CD14-positive monocyte (primary cell): ENCODE measurements around the gene PLAU. TPM values are rescaled to one million over a fixed set of nuclear protein-coding genes. Genes with fewer than 3 reads are reported as not detected.
"Not testable (repeated sequence)": the region's sequence is repeated elsewhere in the genome, so short reads cannot be mapped to it uniquely, and the experiment has no call there.

Source experiments
- DNase-seq, 3 donors: peaks; one replicate each; pipeline ENCODE4 v3.0.0-alpha.2; 2011 to 2022
- H2AFZ ChIP-seq: 2 replicates; pipeline ENCODE4 v1.6.0; 2012; ENCODE audit warnings: mild to moderate bottlenecking, low read depth, low read length, inconsistent platforms; ENCODE audit not compliant: insufficient read depth, poor library complexity, severe bottlenecking
- H3K27ac ChIP-seq, 2 donors: 1 replicate in 1 of 2; 2 replicates in 1 of 2; pipeline ENCODE4 v1.5.1; 2012 to 2013; ENCODE audit warnings: low read length in 2 of 2, control low read depth in 1 of 2, inconsistent platforms in 1 of 2, low read depth in 1 of 2, mild to moderate bottlenecking in 1 of 2
- H3K27me3 ChIP-seq, 2 donors: one replicate each; pipeline versions ENCODE4 v1.6.0 to v1.6.1; 2011 to 2013; ENCODE audit warnings: low read length in 2 of 2; ENCODE audit not compliant: control insufficient read depth in 2 of 2, insufficient read depth in 2 of 2
- H3K36me3 ChIP-seq, 2 donors: replicated peaks in 1 of 2; 1 replicate in 1 of 2; 2 replicates in 1 of 2; pipeline versions ENCODE4 v1.5.1 to v1.6.1; 2012 to 2013; ENCODE audit warnings: low read length in 2 of 2, control low read depth in 1 of 2, inconsistent platforms in 1 of 2, mild to moderate bottlenecking in 1 of 2; ENCODE audit not compliant: insufficient read depth in 2 of 2, control insufficient read depth in 1 of 2
- H3K4me1 ChIP-seq, 2 donors: 1 replicate in 1 of 2; 2 replicates in 1 of 2; pipeline versions ENCODE4 v1.5.1 to v1.6.1; 2012 to 2013; ENCODE audit warnings: low read length in 2 of 2, control low read depth in 1 of 2, inconsistent platforms in 1 of 2, mild to moderate bottlenecking in 1 of 2, moderate library complexity in 1 of 2; ENCODE audit not compliant: insufficient read depth in 2 of 2, control insufficient read depth in 1 of 2
- H3K4me2 ChIP-seq: replicated peaks from 2 replicates; pipeline ENCODE3; 2012; ENCODE audit warnings: low read length, moderate library complexity, mild to moderate bottlenecking; ENCODE audit not compliant: poor library complexity, severe bottlenecking; ENCODE audit errors: extremely low read depth
- H3K4me3 ChIP-seq, 3 experiments: fragments of 200-600 bp in 1 of 3; sonication (generic) in 1 of 3; replicated peaks in 1 of 3; 1 replicate in 2 of 3; 2 replicates in 1 of 3; pipeline ENCODE4 v1.5.1; 2011 to 2013; ENCODE audit warnings: low read length in 3 of 3, mild to moderate bottlenecking in 3 of 3, control low read depth in 2 of 3, low read depth in 2 of 3, inconsistent platforms in 1 of 3, moderate library complexity in 1 of 3
- H3K79me2 ChIP-seq: 2 replicates; pipeline ENCODE4 v1.6.0; 2012; ENCODE audit warnings: mild to moderate bottlenecking, control low read depth, inconsistent platforms, low read length, moderate library complexity; ENCODE audit not compliant: insufficient read depth
- H3K9ac ChIP-seq: 2 replicates; pipeline ENCODE4 v1.6.0; 2017; ENCODE audit warnings: low read length, mild to moderate bottlenecking; ENCODE audit not compliant: insufficient read depth, poor library complexity, severe bottlenecking
- H3K9me3 ChIP-seq, 2 donors: replicated peaks in 1 of 2; 1 replicate in 1 of 2; 2 replicates in 1 of 2; pipeline versions ENCODE4 v1.5.1 to v1.6.1; 2012 to 2013; ENCODE audit warnings: low read length in 2 of 2, control low read depth in 1 of 2; ENCODE audit not compliant: control insufficient read depth in 1 of 2, insufficient read depth in 1 of 2
- H4K20me1 ChIP-seq: 2 replicates; pipeline ENCODE4 v1.6.0; 2012; ENCODE audit warnings: mild to moderate bottlenecking, low read length, control low read depth, moderate library complexity; ENCODE audit not compliant: insufficient read depth
- H3K27ac Mint-ChIP-seq, 7 donors: one replicate each; pipeline ENCODE4 v1.8.0; 2020; ENCODE audit warnings: mild to moderate bottlenecking in 7 of 7, mixed read lengths in 7 of 7, moderate library complexity in 6 of 7, inconsistent platforms in 2 of 7
- H3K27me3 Mint-ChIP-seq, 3 donors: one replicate each; pipeline ENCODE4 v1.8.0; 2021 to 2022; ENCODE audit warnings: low read depth in 3 of 3, mild to moderate bottlenecking in 3 of 3, mixed read lengths in 3 of 3, moderate library complexity in 3 of 3, inconsistent platforms in 1 of 3
- H3K36me3 Mint-ChIP-seq, 2 donors: one replicate each; pipeline ENCODE4 v1.8.0; 2020; ENCODE audit warnings: mixed read lengths in 2 of 2, inconsistent platforms in 1 of 2, mild to moderate bottlenecking in 1 of 2
- H3K4me1 Mint-ChIP-seq: one replicate; pipeline ENCODE4 v1.8.0; 2020; ENCODE audit warnings: mild to moderate bottlenecking, mixed read lengths
- H3K4me3 Mint-ChIP-seq, 2 donors: one replicate each; pipeline ENCODE4 v1.8.0; 2020; ENCODE audit warnings: mild to moderate bottlenecking in 2 of 2, mixed read lengths in 2 of 2, moderate library complexity in 1 of 2
- H3K9me3 Mint-ChIP-seq, 7 donors: one replicate each; pipeline ENCODE4 v1.8.0; 2020 to 2022; ENCODE audit warnings: mixed read lengths in 7 of 7, mild to moderate bottlenecking in 6 of 7, moderate library complexity in 6 of 7, inconsistent platforms in 2 of 7
- WGBS: methylation state at CpG from one replicate; pipeline ENCODE4 v1.1.5; 2013; ENCODE audit warnings: missing lambda C conversion rate; ENCODE audit not compliant: insufficient coverage; 5-methylcytosine and 5-hydroxymethylcytosine counted together
- intact Hi-C, 2 donors: fragments of 100-400 bp; cut with micrococcal nuclease; formaldehyde crosslinking; loops; one replicate each; pipeline versions ENCODE4 v1.15.0 to v1.15.1; 2023
- polyA plus RNA-seq, 3 donors: library from polyadenylated mRNA; depleted of rRNA in 1 of 3; unstranded in 2 of 3; stranded (reverse) in 1 of 3; fragments of 300-500 nt in 2 of 3; fragments of >200 nt in 1 of 3; fragmentation: Illumina TruSeq in 2 of 3; gene quantifications; 1 replicate in 2 of 3; 2 replicates in 1 of 3; pipeline ENCODE4 v1.2.3, GENCODE V29; 2012 to 2021
- TF ChIP-seq, protein P1 (sequence below): fragments of 200-600 bp; IDR thresholded peaks from one replicate; pipeline ENCODE4 v1.8.0; 2022; ENCODE audit warnings: antibody characterized with exemption, mild to moderate bottlenecking

Gene PLAU
- polyA plus RNA-seq, 3 donors, result 0.16 to 1.5 (median 0.43) TPM

DNA sequence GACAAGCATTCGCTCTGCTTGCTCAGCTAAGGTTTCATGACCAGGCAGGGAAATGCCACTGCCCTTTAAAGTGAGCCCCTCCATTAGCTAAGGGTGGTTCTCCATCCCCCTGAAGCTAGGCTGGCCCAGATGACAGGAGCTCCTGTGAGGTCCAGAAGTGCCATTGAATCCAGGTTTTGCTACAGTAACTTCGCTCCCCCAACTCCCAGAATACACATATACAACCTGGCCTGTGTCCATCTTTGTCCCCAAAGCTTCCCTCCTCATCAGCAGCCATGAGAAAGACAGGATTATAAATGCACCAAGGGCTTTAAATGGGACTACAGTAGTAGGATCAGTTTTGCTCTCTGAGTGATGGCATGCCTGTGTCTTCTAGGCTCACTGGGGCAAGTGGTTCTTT, 51.5 kb downstream of the PLAU start:
- Histone ChIP-seq H2AFZ (no peak overlapping the region), H3K4me1 (peaks cover 38 to 48% of the 10 kb centered on the region in 2 donors), H3K9ac (no peak overlapping the region), H3K79me2 (no peaks in the 10 kb centered on the region), H3K27ac (no peak overlapping the region), H3K36me3 (no peaks in the 10 kb centered on the region), H3K4me3 (no peak overlapping the region), H3K9me3 (no peaks in the 10 kb centered on the region), H3K4me2 (no peak overlapping the region), H3K27me3 (no peaks in the 10 kb centered on the region), H4K20me1 (no peaks in the 10 kb centered on the region)
- Mint-ChIP-seq H3K4me3 (no peak overlapping the region), H3K9me3 (no peaks in the 10 kb centered on the region), H3K36me3 (no peaks in the 10 kb centered on the region), H3K4me1 (peaks cover 46% of the 10 kb centered on the region), H3K27me3 (no peaks in the 10 kb centered on the region), H3K27ac (no peak overlapping the region)
- no peak for DNase-seq
- 94% methylated on average over 2 of the region's 2 CpGs for WGBS
- intact Hi-C loops, result loop anchor here in 1 of 2 donors (10.0 kb wide), 1 partner anchor 112 kb away; no protein-coding TSS in a partner anchor
- TF ChIP-seq, protein P1, sequence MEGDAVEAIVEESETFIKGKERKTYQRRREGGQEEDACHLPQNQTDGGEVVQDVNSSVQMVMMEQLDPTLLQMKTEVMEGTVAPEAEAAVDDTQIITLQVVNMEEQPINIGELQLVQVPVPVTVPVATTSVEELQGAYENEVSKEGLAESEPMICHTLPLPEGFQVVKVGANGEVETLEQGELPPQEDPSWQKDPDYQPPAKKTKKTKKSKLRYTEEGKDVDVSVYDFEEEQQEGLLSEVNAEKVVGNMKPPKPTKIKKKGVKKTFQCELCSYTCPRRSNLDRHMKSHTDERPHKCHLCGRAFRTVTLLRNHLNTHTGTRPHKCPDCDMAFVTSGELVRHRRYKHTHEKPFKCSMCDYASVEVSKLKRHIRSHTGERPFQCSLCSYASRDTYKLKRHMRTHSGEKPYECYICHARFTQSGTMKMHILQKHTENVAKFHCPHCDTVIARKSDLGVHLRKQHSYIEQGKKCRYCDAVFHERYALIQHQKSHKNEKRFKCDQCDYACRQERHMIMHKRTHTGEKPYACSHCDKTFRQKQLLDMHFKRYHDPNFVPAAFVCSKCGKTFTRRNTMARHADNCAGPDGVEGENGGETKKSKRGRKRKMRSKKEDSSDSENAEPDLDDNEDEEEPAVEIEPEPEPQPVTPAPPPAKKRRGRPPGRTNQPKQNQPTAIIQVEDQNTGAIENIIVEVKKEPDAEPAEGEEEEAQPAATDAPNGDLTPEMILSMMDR, result no peak

DNA sequence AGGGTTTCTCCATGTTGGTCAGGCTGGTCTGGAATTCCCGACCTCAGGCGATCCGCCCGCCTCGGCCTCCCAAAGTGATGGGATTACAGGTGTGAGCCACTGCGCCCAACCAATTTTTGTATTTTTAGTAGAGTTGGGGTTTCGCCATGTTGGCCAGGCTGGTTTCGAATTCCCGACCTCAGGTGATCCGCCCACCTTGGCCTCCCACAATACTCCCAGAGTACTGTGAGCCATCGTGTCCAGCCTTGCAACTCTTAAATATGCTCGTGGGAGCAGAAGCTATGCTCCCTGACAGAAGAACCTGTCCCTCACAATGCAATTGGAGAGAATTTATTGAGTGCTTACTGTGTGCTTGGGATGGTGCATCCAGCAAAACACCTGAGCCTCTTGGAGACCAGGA, 52.6 kb downstream of the PLAU start:
- H3K27me3 ChIP-seq, H2AFZ ChIP-seq, H3K4me3 ChIP-seq, H3K9me3 Mint-ChIP-seq, H3K27ac ChIP-seq, H3K9me3 ChIP-seq, H3K36me3 ChIP-seq, DNase-seq, H3K27me3 Mint-ChIP-seq, H4K20me1 ChIP-seq, H3K36me3 Mint-ChIP-seq, H3K9ac ChIP-seq, H3K27ac Mint-ChIP-seq, H3K79me2 ChIP-seq, H3K4me3 Mint-ChIP-seq, H3K4me2 ChIP-seq: not testable (repeated sequence)
- intact Hi-C loops, result loop anchor here in 1 of 2 donors (10.0 kb wide), 1 partner anchor 111 kb away; no protein-coding TSS in a partner anchor
- H3K4me1 Mint-ChIP-seq, result peaks cover 44% of the 10 kb centered on the region
- 100% methylated on average over 3 of the region's 12 CpGs for WGBS
- peaks cover 33 to 43% of the 10 kb centered on the region in 2 donors for H3K4me1 ChIP-seq
